Uterus (tissue), 2 donors: Measurements from ENCODE around the gene PKNOX2.

Experiments
- CTCF ChIP-seq, 4 experiments: fragments of 200-600 bp in 2 of 4; fragments of 450-650 bp in 2 of 4; sonication (generic) in 2 of 4; IDR thresholded peaks; one replicate each; pipeline ENCODE4 v1.5.1; 2016 to 2019; ENCODE audit warnings: antibody characterized with exemption in 4 of 4, mild to moderate bottlenecking in 2 of 4, moderate library complexity in 1 of 4
- POLR2A ChIP-seq, 2 donors: fragments of 450-650 bp; IDR thresholded peaks; one replicate each; pipeline ENCODE4 v1.6.1; 2016; ENCODE audit warnings: antibody characterized with exemption in 2 of 2, mild to moderate bottlenecking in 1 of 2, moderate library complexity in 1 of 2

- TF ChIP-seq POLR2A (IDR thresholded peaks at IDR 0.05), result no peak
- peak in 1 of 4 experiments; percentile 4 for TF ChIP-seq CTCF (IDR thresholded peaks at IDR 0.05)
Measured at GRCh38 chr11:125257190-125257579, 92.6 kb downstream of the PKNOX2 start.
